ENCODE measurements around the gene PPFIA1.
"Not testable (repeated sequence)": the region's sequence is repeated elsewhere in the genome, so short reads cannot be mapped to it uniquely, and the experiment has no call there.

The PPFIA1 gene

DNA sequence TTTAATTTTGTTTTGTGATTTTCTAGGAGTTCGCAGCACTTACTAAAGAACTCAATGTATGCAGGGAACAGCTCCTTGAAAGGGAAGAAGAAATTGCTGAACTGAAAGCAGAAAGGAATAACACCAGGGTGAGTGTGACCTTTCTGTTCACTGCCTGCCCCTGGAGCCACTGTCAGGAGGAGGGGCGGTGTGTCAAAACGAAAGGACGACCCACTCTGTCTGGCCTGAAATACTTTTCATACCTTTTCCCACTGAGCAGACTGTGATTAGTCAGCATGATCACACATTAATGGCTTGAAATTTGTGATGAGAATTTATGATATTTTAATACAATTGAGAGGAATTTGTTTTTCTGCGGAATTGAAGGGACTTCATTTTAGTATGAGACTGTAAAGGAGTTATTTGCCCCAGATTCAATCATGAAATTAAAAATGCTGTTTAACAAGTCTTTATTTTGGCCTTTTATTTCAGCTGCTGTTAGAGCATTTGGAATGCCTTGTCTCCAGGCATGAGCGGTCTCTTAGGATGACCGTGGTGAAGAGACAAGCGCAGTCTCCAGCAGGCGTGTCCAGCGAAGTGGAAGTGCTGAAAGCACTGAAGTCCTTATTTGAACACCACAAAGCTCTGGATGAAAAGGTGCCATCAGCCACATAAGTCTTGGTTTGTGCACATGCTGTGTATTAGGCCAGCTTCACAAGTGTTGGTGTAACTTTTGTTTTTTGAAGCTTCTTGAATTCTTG lies 54.1 kb downstream of the PPFIA1 start:
- DNase-seq (ENCODE audit: extremely low spot score): no peak
- POLR2A ChIA-PET: no interaction called here

DNA sequence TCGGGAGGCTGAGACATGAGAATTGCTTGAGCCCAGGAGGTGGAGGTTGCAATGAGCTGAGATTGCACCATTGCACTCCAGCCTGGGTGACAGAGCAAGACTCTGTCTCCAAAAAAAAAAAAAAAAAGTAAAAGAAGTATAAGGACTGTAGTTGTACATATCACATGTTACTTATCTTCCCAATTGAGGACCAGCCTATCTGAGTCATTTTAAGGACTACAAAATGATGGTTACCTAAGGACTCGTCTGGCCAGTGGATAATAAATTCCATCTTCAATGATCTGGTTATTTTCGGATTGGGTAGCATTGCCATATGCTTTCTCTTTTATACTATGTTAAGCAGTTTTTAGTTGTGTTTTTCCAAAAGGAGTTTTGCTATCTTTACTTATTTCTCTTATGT lies 55.3 kb downstream of the PPFIA1 start:
- CTCF ChIA-PET: interaction anchor here (0.7 kb wide), 1 partner anchor 257 kb away, joined by 3 read pairs; no protein-coding TSS in a partner anchor
- POLR2A ChIA-PET: no interaction called here
- TF ChIP-seq ELF4 (IDR thresholded peaks at IDR 0.05) (no peak), SUZ12 (IDR thresholded peaks at IDR 0.05) (no peak)
- no peak for DNase-seq (ENCODE audit: extremely low spot score)

More for the DNA sequence above, 54.1 kb downstream of the PPFIA1 start:
- TF ChIP-seq, protein P1, sequence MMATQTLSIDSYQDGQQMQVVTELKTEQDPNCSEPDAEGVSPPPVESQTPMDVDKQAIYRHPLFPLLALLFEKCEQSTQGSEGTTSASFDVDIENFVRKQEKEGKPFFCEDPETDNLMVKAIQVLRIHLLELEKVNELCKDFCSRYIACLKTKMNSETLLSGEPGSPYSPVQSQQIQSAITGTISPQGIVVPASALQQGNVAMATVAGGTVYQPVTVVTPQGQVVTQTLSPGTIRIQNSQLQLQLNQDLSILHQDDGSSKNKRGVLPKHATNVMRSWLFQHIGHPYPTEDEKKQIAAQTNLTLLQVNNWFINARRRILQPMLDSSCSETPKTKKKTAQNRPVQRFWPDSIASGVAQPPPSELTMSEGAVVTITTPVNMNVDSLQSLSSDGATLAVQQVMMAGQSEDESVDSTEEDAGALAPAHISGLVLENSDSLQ (IDR thresholded peaks at IDR 0.05): no peak
- TF ChIP-seq FOXM1 (IDR thresholded peaks at IDR 0.05; ENCODE audit: borderline replicate concordance): no peak
- no peak for TF ChIP-seq ZNF384 (IDR thresholded peaks at IDR 0.05)
- TF ChIP-seq TARDBP (IDR thresholded peaks at IDR 0.05): no peak
- TF ChIP-seq SUZ12 (IDR thresholded peaks at IDR 0.05): no peak
- TF ChIP-seq CTBP1 (IDR thresholded peaks at IDR 0.05; ENCODE audit: borderline replicate concordance): no peak
- TF ChIP-seq L3MBTL2 (conservative IDR thresholded peaks at IDR 0.05): no peak
- TF ChIP-seq SP1 (IDR thresholded peaks at IDR 0.05): no peak
- no peak for TF ChIP-seq LEF1 (IDR thresholded peaks at IDR 0.05; ENCODE audit: borderline replicate concordance)
- TF ChIP-seq BHLHE40 (IDR thresholded peaks at IDR 0.05; ENCODE audit: borderline replicate concordance): no peak
- TF ChIP-seq FOXK2 (IDR thresholded peaks at IDR 0.05): no peak
- TF ChIP-seq HDGF (IDR thresholded peaks at IDR 0.05; ENCODE audit: borderline replicate concordance): no peak
- TF ChIP-seq ELF4 (IDR thresholded peaks at IDR 0.05): no peak
- TF ChIP-seq NFRKB (IDR thresholded peaks at IDR 0.05): no peak
- TF ChIP-seq FOXA1 (IDR thresholded peaks at IDR 0.05): no peak
- no peak for TF ChIP-seq ARNT (IDR thresholded peaks at IDR 0.05)
- CTCF ChIA-PET: interaction anchor here (0.6 kb wide), 1 partner anchor 79 kb away, joined by 6 read pairs; no protein-coding TSS in a partner anchor

DNA sequence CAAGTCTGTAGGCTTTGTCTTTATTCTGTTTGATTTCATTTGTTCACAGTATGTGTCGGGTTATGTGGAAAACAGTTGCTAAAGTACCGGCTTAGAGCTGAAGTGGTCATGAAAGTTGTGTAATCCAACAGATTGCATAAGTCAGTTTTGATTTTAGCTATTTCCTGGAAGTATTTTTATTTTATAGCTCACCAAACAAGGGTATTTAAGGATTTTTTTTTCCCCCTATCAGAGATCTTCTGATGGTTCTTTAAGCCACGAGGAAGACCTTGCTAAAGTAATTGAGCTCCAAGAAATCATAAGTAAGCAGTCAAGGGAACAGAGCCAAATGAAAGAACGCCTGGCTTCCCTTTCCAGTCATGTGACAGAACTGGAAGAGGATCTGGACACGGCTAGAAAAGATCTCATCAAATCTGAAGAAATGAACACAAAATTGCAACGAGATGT lies 55.9 kb downstream of the PPFIA1 start:
- TF ChIP-seq SP1 (IDR thresholded peaks at IDR 0.05) (no peak), FOXA1 (IDR thresholded peaks at IDR 0.05) (no peak), FOXM1 (IDR thresholded peaks at IDR 0.05; ENCODE audit: borderline replicate concordance) (no peak), BHLHE40 (IDR thresholded peaks at IDR 0.05; ENCODE audit: borderline replicate concordance) (no peak), HDGF (IDR thresholded peaks at IDR 0.05; ENCODE audit: borderline replicate concordance) (no peak), L3MBTL2 (conservative IDR thresholded peaks at IDR 0.05) (no peak), TARDBP (IDR thresholded peaks at IDR 0.05) (no peak), CTBP1 (IDR thresholded peaks at IDR 0.05; ENCODE audit: borderline replicate concordance) (no peak), SUZ12 (IDR thresholded peaks at IDR 0.05) (no peak), LEF1 (IDR thresholded peaks at IDR 0.05; ENCODE audit: borderline replicate concordance) (no peak), ELF4 (IDR thresholded peaks at IDR 0.05) (no peak), ARNT (IDR thresholded peaks at IDR 0.05) (no peak), NFRKB (IDR thresholded peaks at IDR 0.05) (no peak), FOXK2 (IDR thresholded peaks at IDR 0.05) (no peak), ZNF384 (IDR thresholded peaks at IDR 0.05) (no peak)
- TF ChIP-seq, protein P1 (IDR thresholded peaks at IDR 0.05): no peak
- POLR2A ChIA-PET: no interaction called here
- CTCF ChIA-PET: interaction anchor here (0.7 kb wide), 1 partner anchor 257 kb away, joined by 3 read pairs; no protein-coding TSS in a partner anchor
- DNase-seq (ENCODE audit: extremely low spot score): no peak

DNA sequence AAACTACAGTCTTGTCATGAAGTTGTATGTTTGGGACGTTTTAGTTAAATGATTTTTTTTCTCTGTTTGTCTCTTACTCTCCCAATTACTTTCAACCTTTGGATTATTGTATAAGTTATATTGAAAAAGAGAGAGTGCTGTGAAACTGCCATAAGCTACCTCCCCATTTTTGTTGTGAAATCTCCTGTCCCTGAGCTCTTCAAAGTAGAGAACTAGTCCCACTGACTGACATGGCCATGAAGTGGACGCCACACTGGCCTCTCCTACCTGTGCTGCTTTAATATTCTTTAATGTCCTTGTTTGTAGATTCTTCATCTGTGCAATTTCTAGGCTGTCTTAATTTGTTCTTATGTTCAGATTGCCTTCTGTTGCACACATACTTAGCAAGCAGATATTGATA lies 56.3 kb downstream of the PPFIA1 start:
- ChIA-PET POLR2A (no interaction called here), CTCF (no interaction called here)
- no peak for TF ChIP-seq ELF4 (IDR thresholded peaks at IDR 0.05)
- TF ChIP-seq, protein P1 (IDR thresholded peaks at IDR 0.05): no peak
- TF ChIP-seq ZNF384 (IDR thresholded peaks at IDR 0.05): no peak
- no peak for TF ChIP-seq LEF1 (IDR thresholded peaks at IDR 0.05; ENCODE audit: borderline replicate concordance)
- TF ChIP-seq TARDBP (IDR thresholded peaks at IDR 0.05): no peak
- no peak for TF ChIP-seq CTBP1 (IDR thresholded peaks at IDR 0.05; ENCODE audit: borderline replicate concordance)
- TF ChIP-seq HDGF (IDR thresholded peaks at IDR 0.05; ENCODE audit: borderline replicate concordance): no peak
- no peak for DNase-seq (ENCODE audit: extremely low spot score)

DNA sequence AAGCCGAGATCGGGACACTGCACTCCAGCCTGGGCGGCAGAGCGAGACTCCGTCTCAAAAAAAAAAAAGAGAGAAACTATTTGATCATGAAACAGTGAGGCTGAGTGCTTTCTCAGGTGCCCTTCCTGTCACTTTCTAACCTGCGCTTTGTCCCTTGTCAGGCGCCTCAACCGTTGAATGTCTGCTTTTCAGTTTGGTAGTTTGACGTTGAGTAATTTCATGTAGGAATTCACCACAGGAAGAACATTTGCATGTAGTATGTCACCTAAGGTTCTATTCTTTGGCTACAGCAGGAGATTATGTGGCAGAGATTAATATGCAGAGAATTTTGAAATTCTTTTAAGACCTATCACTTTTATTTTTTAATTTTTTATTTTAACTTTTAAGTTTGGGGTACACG lies 57.2 kb downstream of the PPFIA1 start:
- TF ChIP-seq CTBP1 (IDR thresholded peaks at IDR 0.05; ENCODE audit: borderline replicate concordance): no peak
- no peak for TF ChIP-seq NFRKB (IDR thresholded peaks at IDR 0.05)
- no peak for TF ChIP-seq SP1 (IDR thresholded peaks at IDR 0.05)
- no peak for TF ChIP-seq FOXA1 (IDR thresholded peaks at IDR 0.05)
- no peak for TF ChIP-seq SUZ12 (IDR thresholded peaks at IDR 0.05)
- TF ChIP-seq ARNT (IDR thresholded peaks at IDR 0.05): no peak
- ChIA-PET CTCF (no interaction called here), POLR2A (no interaction called here)
- DNase-seq (ENCODE audit: extremely low spot score): no peak

GRCh38 chr11:70328556-70328955 lies 58.1 kb downstream of the PPFIA1 start:
- TF ChIP-seq L3MBTL2 (conservative IDR thresholded peaks at IDR 0.05): no peak
- TF ChIP-seq ELF4 (IDR thresholded peaks at IDR 0.05): no peak
- no peak for TF ChIP-seq BHLHE40 (IDR thresholded peaks at IDR 0.05; ENCODE audit: borderline replicate concordance)
- TF ChIP-seq FOXM1 (IDR thresholded peaks at IDR 0.05; ENCODE audit: borderline replicate concordance): no peak
- no peak for TF ChIP-seq CTBP1 (IDR thresholded peaks at IDR 0.05; ENCODE audit: borderline replicate concordance)
- no peak for TF ChIP-seq TARDBP (IDR thresholded peaks at IDR 0.05)
- TF ChIP-seq SP1 (IDR thresholded peaks at IDR 0.05): no peak
- no peak for DNase-seq (ENCODE audit: extremely low spot score)
- POLR2A ChIA-PET: no interaction called here
- CTCF ChIA-PET: no interaction called here

DNA sequence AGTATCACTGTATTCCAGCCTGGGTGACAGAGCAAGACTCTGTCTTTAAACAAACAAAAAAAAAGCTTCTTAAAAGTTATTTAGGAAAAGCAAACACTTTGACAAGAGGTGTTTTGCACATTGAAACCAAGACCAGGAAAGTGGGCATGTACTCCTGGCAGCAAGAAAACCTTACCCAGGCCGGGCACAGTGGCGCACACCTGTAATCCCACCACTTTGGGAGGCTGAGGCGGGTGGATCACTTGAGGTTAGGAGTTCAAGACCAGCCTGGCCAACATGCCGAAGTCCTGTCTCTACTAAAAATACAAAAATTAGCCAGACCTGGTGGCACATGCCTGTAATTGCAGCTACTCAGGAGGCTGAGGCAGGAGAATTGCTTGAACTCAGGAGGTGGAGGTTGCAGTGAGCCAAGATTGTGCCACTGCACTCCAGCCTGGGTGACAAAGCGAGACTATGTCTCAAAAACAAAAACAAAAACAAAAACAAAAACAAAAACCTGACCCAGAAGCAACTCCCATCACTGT lies 60.9 kb downstream of the PPFIA1 start:
- CTCF ChIA-PET: interaction anchor here (0.6 kb wide), 1 partner anchor 16 kb away, joined by 3 read pairs; no protein-coding TSS in a partner anchor
- POLR2A ChIA-PET; DNase-seq (ENCODE audit: extremely low spot score): not testable (repeated sequence)

Measured in HEK293T (cell line).